ENCODE data around the gene ODC1. TPM values are rescaled to one million over a fixed set of nuclear protein-coding genes. Genes with fewer than 3 reads are reported as not detected.

Gene ODC1
- polyA plus RNA-seq, 1 donor, result 84.3 TPM

- DNase-seq (ENCODE audit: low read depth), result peak; percentile 25
These were observed 47.6 kb downstream of the ODC1 start for GRCh38 chr2:10400568-10400977.

GRCh38 chr2:10400002-10400401 lies 48.1 kb downstream of the ODC1 start:
- DNase-seq (ENCODE audit: low read depth), result no peak

GRCh38 chr2:10399358-10399757 lies 48.8 kb downstream of the ODC1 start:
- no peak for DNase-seq (ENCODE audit: low read depth)

GRCh38 chr2:10398496-10398895 lies 49.6 kb downstream of the ODC1 start:
- no peak for DNase-seq (ENCODE audit: low read depth)

GRCh38 chr2:10397878-10398277 lies 50.2 kb downstream of the ODC1 start:
- DNase-seq (ENCODE audit: low read depth), result no peak

GRCh38 chr2:10397297-10397875 lies 50.7 kb downstream of the ODC1 start:
- DNase-seq (ENCODE audit: low read depth), result no peak

- DNase-seq (ENCODE audit: low read depth), result no peak
These were observed 51.7 kb downstream of the ODC1 start for GRCh38 chr2:10396464-10396863.

- DNase-seq (ENCODE audit: low read depth), result no peak
These were observed 52.2 kb downstream of the ODC1 start for GRCh38 chr2:10395893-10396292.

GRCh38 chr2:10393640-10393982 lies 54.5 kb downstream of the ODC1 start:
- no peak for DNase-seq (ENCODE audit: low read depth)

- no peak for DNase-seq (ENCODE audit: low read depth)
These were observed 55.0 kb downstream of the ODC1 start for GRCh38 chr2:10392951-10393639.

- DNase-seq (ENCODE audit: low read depth), result no peak
These were observed 55.6 kb downstream of the ODC1 start for GRCh38 chr2:10392548-10392947.

- DNase-seq (ENCODE audit: low read depth), result no peak
These were observed 56.0 kb downstream of the ODC1 start for GRCh38 chr2:10392100-10392499.

GRCh38 chr2:10390369-10390801 lies 57.7 kb downstream of the ODC1 start:
- DNase-seq (ENCODE audit: low read depth), result no peak

Other genes with a start within 250 kb of the ODC1 start
- 48.5 TPM for gene HPCAL1, start 145.4 kb downstream of the ODC1 start, polyA plus RNA-seq (ENCODE audit: insufficient read length)
- gene NOL10, start 241.6 kb upstream of the ODC1 start, polyA plus RNA-seq (ENCODE audit: insufficient read length), result 17.0 TPM

All from forelimb muscle (tissue), 1 donor.